K562 treated with DMSO at 1 percent for 12 hours (cell line): ENCODE results near the gene TP53TG5. TPM values are rescaled to one million over a fixed set of nuclear protein-coding genes. Genes with fewer than 3 reads are reported as not detected.

Experiments
- total RNA-seq: library from RNA; unstranded; fragments of 300-600 nt; gene quantifications from 2 replicates; pipeline ENCODE4 v1.2.3, GENCODE V29; 2022; ENCODE audit not compliant: insufficient read depth

The TP53TG5 gene
- total RNA-seq, result not detected in 2 replicates

GRCh38 chr20:45378191-45378590, at the start of gene TP53TG5:
TSS of gene TP53TG5 (minus strand) at chr20:45378325. CDS start at chr20:45378236, 89 bp downstream.

DNA sequence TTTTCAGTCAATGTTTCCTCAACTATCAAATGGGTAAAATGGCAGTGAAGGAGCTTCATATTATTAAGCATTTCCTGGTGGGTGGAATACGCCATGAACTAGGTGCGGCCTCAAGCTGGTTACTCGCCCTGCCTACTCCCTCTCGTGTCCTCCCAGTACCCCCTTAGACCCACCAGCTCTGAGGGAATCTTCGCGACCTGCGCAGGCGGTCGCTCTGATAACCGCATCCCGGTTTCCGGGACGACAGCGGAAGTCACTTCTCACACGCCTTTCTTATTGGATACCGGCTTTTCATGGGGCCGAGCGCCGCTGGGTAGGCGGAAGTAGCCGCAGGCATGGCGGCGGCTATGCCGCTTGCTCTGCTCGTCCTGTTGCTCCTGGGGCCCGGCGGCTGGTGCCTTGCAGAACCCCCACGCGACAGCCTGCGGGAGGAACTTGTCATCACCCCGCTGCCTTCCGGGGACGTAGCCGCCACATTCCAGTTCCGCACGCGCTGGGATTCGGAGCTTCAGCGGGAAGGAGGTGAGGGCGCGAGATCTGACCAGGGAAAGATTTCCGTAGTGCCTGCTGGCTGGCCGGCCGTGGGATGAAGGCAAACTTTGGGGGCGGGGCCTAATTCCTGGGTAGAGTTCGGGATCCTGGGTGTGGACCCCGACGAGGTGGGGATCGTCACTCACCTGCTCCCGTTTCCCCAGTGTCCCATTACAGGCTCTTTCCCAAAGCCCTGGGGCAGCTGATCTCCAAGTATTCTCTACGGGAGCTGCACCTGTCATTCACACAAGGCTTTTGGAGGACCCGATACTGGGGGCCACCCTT, 37.9 kb upstream of the TP53TG5 start, which contains the start of gene PIGT:
Gene PIGT (plus strand): TSS at position 320 of the 816 bp plus-strand sequence. CDS start 16 bp downstream, at position 336.

GRCh38 chr20:45407783-45408645, 29.9 kb upstream of the TP53TG5 start, which contains the start of gene DBNDD2:
TSS of gene DBNDD2 (plus strand) at chr20:45408289. CDS start at chr20:45408468, 179 bp downstream.

DNA sequence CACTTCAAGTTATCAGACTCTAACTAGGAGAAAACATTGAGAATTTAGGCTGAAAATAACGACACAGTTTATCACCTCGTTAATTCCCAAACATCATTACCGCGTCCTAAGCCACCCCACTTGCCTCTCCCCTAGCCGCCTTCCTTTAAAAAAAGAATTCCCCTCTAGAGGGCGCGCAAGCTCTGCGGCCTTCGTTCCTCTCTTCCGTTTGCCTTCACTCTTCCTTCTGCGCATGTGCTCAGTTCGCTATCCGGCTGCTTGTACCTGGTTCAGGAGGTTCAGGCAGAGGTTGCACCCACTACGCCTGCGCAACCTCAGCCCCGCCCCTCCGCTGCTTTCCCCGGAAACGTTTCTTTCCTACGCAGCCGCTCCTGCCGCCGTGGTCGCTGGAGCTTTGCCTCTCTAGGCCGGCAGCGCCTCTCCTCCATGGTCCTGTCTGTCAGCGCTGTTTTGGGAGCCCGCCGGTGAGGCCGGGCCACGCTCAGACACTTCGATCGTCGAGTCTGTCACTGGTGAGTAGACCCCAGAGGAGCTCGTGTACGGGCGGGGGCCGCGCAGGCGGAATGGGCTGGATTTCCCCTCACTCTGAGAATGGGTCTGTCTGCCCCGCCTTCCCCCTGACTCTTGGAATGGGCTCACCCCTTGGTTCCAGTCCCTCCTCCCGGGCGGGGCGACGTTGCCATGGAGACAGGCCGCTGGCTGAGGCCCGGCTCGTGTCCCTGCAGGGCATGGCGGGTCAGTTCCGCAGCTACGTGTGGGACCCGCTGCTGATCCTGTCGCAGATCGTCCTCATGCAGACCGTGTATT, 15.1 kb downstream of the TP53TG5 start, which contains the start of gene SYS1:
Gene SYS1 (plus strand): TSS at position 353 of the 807 bp plus-strand sequence. CDS start 376 bp downstream, at position 729.

DNA sequence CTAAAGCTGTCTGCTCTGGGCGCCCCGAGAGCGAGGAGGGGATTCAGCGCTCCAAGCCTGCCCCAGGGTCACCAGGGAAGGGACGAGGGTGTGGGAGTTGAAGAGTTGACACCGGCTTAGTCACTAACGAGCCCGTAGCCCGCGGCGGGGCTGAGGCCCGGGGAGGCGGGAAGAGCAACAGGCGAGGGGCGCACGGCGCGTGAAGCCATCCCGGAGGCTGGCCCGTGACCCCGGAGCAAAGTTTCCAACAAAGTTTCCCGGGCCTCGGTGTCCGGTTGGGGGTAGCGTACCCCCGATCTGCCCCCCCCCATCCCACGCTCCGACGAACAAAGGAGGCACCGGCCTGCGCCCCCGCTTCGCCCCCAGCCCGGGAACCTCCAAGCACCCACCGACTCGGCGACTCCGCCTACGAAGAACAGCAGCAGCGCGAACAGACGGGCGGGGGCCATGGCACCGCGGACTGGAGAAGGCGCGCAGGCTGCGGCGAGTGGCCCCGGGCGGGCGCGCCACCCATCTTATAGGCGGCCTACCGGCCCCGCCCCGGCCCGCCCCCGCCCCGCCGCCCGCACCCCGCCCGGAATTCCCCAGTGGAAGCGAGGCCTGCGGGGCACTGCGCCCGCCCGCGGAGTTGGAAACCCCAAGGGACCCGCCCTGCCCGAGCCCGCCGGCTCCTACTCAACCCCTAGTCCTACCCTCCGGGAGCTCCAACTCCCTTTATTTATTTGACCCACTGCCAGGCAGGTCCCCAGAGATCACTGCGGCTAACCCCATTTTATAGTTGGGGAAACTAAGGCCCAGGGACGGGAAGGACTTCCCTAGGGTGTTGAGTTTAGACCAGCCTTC, 30.0 kb downstream of the TP53TG5 start, which contains the start of gene SDC4:
Gene SDC4 (minus strand): TSS at position 489 of the 843 bp plus-strand sequence. CDS start 40 bp downstream, at position 449.

Other genes with a start within 250 kb of the TP53TG5 start
- gene PI3, start 203.4 kb downstream of the TP53TG5 start, total RNA-seq, result not detected in 2 replicates
- not detected in 2 replicates for gene SEMG1, start 171.3 kb downstream of the TP53TG5 start, total RNA-seq
- gene SEMG2, start 157.0 kb downstream of the TP53TG5 start, total RNA-seq, result not detected in 2 replicates
- not detected in 2 replicates for gene SLPI, start 123.8 kb downstream of the TP53TG5 start, total RNA-seq
- gene RBPJL, start 71.5 kb downstream of the TP53TG5 start, total RNA-seq, result not detected in 2 replicates
- not detected in 2 replicates for gene MATN4, start 70.0 kb downstream of the TP53TG5 start, total RNA-seq
- gene SDC4, start 29.9 kb downstream of the TP53TG5 start, total RNA-seq, result 10.0 and 15.6 TPM in 2 replicates
- 11.9 and 19.6 TPM in 2 replicates for gene SYS1, start 15.2 kb downstream of the TP53TG5 start, total RNA-seq
- gene DBNDD2, start 30.0 kb upstream of the TP53TG5 start, total RNA-seq, result 59.6 and 63.6 TPM in 2 replicates
- gene PIGT, start 37.8 kb upstream of the TP53TG5 start, total RNA-seq, result 89.3 and 114 TPM in 2 replicates
- gene WFDC2, start 91.4 kb upstream of the TP53TG5 start, total RNA-seq, result not detected in 2 replicates
- gene SPINT3, start 137.3 kb upstream of the TP53TG5 start, total RNA-seq, result not detected in 2 replicates
- not detected in 2 replicates for gene WFDC6, start 161.2 kb upstream of the TP53TG5 start, total RNA-seq
- gene EPPIN, start 169.1 kb upstream of the TP53TG5 start, total RNA-seq, result not detected in 2 replicates
- gene WFDC8, start 201.0 kb upstream of the TP53TG5 start, total RNA-seq, result not detected in 2 replicates